HepG2 (cell line): ENCODE measurements around the gene ITGA7. TPM values are rescaled to one million over a fixed set of nuclear protein-coding genes. Genes with fewer than 3 reads are reported as not detected.
A peak's percentile ranks its signal among the peaks of the same experiment; 100 is the strongest.

Experiments
- IRX3 ChIP-seq: sonication (generic); formaldehyde crosslinking; IDR thresholded peaks from 2 replicates; pipeline ENCODE4 v1.8.1; 2023; ENCODE audit warnings: mild to moderate bottlenecking, low read depth, missing genetic modification reagents, borderline replicate concordance
- LCORL ChIP-seq, 2 experiments: fragments of 450-650 bp in 1 of 2; sonication (generic) in 1 of 2; formaldehyde crosslinking in 1 of 2; IDR thresholded peaks; 2 replicates each; pipeline versions ENCODE4 v1.5.0 to v1.6.1; 2017 to 2020; ENCODE audit warnings: antibody characterized with exemption in 1 of 2, missing genetic modification reagents in 1 of 2
- MATR3 ChIP-seq: sonication (generic); formaldehyde crosslinking; IDR thresholded peaks from 2 replicates; pipeline ENCODE4 v1.4.0; 2020; ENCODE audit warnings: missing genetic modification reagents
- PCBP2 ChIP-seq: fragments of 200-400 bp; formaldehyde crosslinking; optimal IDR thresholded peaks from 2 replicates; pipeline ENCODE3; 2018; ENCODE audit warnings: low read length, low read depth; ENCODE audit not compliant: poor library complexity, severe bottlenecking
- PHF21A ChIP-seq: sonication (generic); formaldehyde crosslinking; IDR thresholded peaks from 2 replicates; pipeline ENCODE4 v1.5.0; 2020; ENCODE audit warnings: mild to moderate bottlenecking, missing genetic modification reagents
- YEATS2 ChIP-seq: sonication (generic); formaldehyde crosslinking; IDR thresholded peaks from 2 replicates; pipeline ENCODE4 v1.4.0; 2020; ENCODE audit warnings: missing genetic modification reagents, borderline replicate concordance
- ZKSCAN8 ChIP-seq: IDR thresholded peaks from 2 replicates; pipeline ENCODE4 v1.6.1; 2016; ENCODE audit warnings: borderline replicate concordance, missing genetic modification reagents, missing compliant biosample characterization
- ZNF207 ChIP-seq: fragments of 450-650 bp; IDR thresholded peaks from 2 replicates; pipeline ENCODE4 v1.6.1; 2016; ENCODE audit warnings: antibody characterized with exemption, borderline replicate concordance
- ZNF367 ChIP-seq: sonication (generic); formaldehyde crosslinking; IDR thresholded peaks from 2 replicates; pipeline ENCODE4 v1.4.0; 2020; ENCODE audit warnings: missing genetic modification reagents, borderline replicate concordance
- ZNF451 ChIP-seq: sonication (generic); formaldehyde crosslinking; IDR thresholded peaks from 2 replicates; pipeline ENCODE4 v1.5.0; 2020; ENCODE audit warnings: mild to moderate bottlenecking, missing genetic modification reagents
- ZNF550 ChIP-seq: sonication (generic); formaldehyde crosslinking; IDR thresholded peaks from 2 replicates; pipeline ENCODE4 v1.4.0; 2020; ENCODE audit warnings: mild to moderate bottlenecking, missing genetic modification reagents, borderline replicate concordance
- ZNF737 ChIP-seq: sonication (generic); formaldehyde crosslinking; IDR thresholded peaks from 2 replicates; pipeline ENCODE4 v1.5.0; 2020; ENCODE audit warnings: missing genetic modification reagents, mild to moderate bottlenecking, borderline replicate concordance
- polyA plus RNA-seq, 8 experiments: library from polyadenylated mRNA; depleted of rRNA in 3 of 8; stranded (reverse) in 7 of 8; unstranded in 1 of 8; fragments of >200 nt; fragmentation: Illumina TruSeq in 4 of 8; extraction: Trizol in 4 of 8; gene quantifications; 2 replicates each; pipeline versions ENCODE4 v1.2.1 to v1.2.3, GENCODE V29; 2011 to 2016; ENCODE audit warnings: low read depth in 4 of 8, missing spikeins in 1 of 8, mixed read lengths in 1 of 8; ENCODE audit not compliant: insufficient read depth in 1 of 8
- total RNA-seq, 5 experiments: library from RNA; depleted of rRNA; stranded (reverse); fragments of >200 nt; fragmentation: Illumina TruSeq; extraction: Trizol; gene quantifications; 2 replicates each; pipeline ENCODE4 v1.2.3, GENCODE V29; 2016; ENCODE audit warnings: low read depth in 1 of 5
- TF ChIP-seq, protein P1 (sequence below): sonication (generic); formaldehyde crosslinking; IDR thresholded peaks from 2 replicates; pipeline ENCODE4 v1.4.0; 2020; ENCODE audit warnings: mild to moderate bottlenecking, missing genetic modification reagents
- TF ChIP-seq, protein P2 (sequence below): sonication (generic); formaldehyde crosslinking; IDR thresholded peaks from 2 replicates; pipeline ENCODE4 v1.8.1; 2023; ENCODE audit warnings: mild to moderate bottlenecking, missing genetic modification reagents
- TF ChIP-seq, protein P3 (sequence below): sonication (generic); formaldehyde crosslinking; IDR thresholded peaks from 2 replicates; pipeline ENCODE4 v1.4.0; 2020; ENCODE audit warnings: low read depth, missing genetic modification reagents
- TF ChIP-seq, protein P4 (sequence below): sonication (generic); formaldehyde crosslinking; IDR thresholded peaks from 2 replicates; pipeline ENCODE4 v1.9.0; 2021; ENCODE audit warnings: missing genetic modification reagents, mild to moderate bottlenecking, borderline replicate concordance
- TF ChIP-seq, protein P5 (sequence below): sonication (generic); formaldehyde crosslinking; IDR thresholded peaks from 2 replicates; pipeline ENCODE4 v1.5.0; 2020; ENCODE audit warnings: missing genetic modification reagents

ITGA7 gene
- total and polyA plus RNA-seq, 2 of the 13 experiments (the other 11 are each of a cell fraction or from before 2014, with no cell fraction given): 0.65 to 0.75 TPM

DNA sequence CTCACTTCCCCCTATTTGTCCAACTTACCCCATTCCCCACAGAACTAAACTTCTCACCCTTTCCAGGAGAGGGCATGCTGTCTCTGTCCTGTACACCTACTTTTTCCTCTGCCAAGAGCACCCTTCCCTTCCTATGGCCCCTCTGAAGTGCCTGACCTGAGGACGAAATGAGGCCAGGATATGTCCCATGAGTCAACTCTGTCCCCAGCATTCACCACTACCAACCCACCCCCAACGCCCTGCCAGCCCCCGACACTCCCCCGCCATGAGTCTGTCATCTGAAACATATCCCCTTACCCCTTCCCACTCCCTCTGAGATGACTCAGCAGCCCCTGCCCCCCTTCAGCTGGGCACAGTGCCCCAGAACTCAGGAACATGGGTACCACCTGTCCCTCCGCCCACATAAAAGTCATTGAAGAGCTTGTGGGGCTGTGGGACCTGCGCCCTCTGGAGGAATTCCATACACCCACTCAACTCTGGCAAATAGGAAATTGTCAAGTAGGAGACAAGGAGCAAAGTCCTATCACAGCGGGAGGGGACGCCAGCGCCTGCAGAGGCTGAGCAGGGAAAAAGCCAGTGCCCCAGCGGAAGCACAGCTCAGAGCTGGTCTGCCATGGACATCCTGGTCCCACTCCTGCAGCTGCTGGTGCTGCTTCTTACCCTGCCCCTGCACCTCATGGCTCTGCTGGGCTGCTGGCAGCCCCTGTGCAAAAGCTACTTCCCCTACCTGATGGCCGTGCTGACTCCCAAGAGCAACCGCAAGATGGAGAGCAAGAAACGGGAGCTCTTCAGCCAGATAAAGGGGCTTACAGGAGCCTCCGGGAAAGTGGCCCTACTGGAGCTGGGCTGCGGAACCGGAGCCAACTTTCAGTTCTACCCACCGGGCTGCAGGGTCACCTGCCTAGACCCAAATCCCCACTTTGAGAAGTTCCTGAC is 26.3 kb downstream of the ITGA7 start (continued):
- TF ChIP-seq, protein P1, sequence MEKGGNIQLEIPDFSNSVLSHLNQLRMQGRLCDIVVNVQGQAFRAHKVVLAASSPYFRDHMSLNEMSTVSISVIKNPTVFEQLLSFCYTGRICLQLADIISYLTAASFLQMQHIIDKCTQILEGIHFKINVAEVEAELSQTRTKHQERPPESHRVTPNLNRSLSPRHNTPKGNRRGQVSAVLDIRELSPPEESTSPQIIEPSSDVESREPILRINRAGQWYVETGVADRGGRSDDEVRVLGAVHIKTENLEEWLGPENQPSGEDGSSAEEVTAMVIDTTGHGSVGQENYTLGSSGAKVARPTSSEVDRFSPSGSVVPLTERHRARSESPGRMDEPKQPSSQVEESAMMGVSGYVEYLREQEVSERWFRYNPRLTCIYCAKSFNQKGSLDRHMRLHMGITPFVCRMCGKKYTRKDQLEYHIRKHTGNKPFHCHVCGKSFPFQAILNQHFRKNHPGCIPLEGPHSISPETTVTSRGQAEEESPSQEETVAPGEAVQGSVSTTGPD: no peak
- TF ChIP-seq IRX3 (CRISPR knock-in tag) (no peak), YEATS2 (CRISPR knock-in tag) (no peak), ZNF737 (CRISPR knock-in tag) (peak; percentile 83; the same call in 1 of the 2 replicates), ZNF367 (CRISPR knock-in tag) (no peak), ZNF550 (CRISPR knock-in tag) (no peak), MATR3 (CRISPR knock-in tag) (no peak), ZNF207 (no peak), LCORL (IDR thresholded peaks at IDR 0.05) (no peak), LCORL (CRISPR knock-in tag; IDR thresholded peaks at IDR 0.05) (peak; percentile 90), PHF21A (CRISPR knock-in tag) (peak; percentile 95), ZKSCAN8 (0 out of 2 replicates have a peak, but pooled peaks have one; percentile 50), ZNF451 (CRISPR knock-in tag) (no peak), PCBP2 (no peak)
- TF ChIP-seq, protein P2, sequence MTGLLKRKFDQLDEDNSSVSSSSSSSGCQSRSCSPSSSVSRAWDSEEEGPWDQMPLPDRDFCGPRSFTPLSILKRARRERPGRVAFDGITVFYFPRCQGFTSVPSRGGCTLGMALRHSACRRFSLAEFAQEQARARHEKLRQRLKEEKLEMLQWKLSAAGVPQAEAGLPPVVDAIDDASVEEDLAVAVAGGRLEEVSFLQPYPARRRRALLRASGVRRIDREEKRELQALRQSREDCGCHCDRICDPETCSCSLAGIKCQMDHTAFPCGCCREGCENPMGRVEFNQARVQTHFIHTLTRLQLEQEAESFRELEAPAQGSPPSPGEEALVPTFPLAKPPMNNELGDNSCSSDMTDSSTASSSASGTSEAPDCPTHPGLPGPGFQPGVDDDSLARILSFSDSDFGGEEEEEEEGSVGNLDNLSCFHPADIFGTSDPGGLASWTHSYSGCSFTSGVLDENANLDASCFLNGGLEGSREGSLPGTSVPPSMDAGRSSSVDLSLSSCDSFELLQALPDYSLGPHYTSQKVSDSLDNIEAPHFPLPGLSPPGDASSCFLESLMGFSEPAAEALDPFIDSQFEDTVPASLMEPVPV (CRISPR knock-in tag): no peak
- TF ChIP-seq, protein P3, sequence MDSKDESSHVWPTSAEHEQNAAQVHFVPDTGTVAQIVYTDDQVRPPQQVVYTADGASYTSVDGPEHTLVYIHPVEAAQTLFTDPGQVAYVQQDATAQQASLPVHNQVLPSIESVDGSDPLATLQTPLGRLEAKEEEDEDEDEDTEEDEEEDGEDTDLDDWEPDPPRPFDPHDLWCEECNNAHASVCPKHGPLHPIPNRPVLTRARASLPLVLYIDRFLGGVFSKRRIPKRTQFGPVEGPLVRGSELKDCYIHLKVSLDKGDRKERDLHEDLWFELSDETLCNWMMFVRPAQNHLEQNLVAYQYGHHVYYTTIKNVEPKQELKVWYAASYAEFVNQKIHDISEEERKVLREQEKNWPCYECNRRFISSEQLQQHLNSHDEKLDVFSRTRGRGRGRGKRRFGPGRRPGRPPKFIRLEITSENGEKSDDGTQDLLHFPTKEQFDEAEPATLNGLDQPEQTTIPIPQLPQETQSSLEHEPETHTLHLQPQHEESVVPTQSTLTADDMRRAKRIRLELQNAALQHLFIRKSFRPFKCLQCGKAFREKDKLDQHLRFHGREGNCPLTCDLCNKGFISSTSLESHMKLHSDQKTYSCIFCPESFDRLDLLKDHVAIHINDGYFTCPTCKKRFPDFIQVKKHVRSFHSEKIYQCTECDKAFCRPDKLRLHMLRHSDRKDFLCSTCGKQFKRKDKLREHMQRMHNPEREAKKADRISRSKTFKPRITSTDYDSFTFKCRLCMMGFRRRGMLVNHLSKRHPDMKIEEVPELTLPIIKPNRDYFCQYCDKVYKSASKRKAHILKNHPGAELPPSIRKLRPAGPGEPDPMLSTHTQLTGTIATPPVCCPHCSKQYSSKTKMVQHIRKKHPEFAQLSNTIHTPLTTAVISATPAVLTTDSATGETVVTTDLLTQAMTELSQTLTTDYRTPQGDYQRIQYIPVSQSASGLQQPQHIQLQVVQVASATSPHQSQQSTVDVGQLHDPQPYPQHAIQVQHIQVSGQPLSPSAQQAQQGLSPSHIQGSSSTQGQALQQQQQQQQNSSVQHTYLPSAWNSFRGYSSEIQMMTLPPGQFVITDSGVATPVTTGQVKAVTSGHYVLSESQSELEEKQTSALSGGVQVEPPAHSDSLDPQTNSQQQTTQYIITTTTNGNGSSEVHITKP (CRISPR knock-in tag): peak; percentile 67; the same call in 1 of the 2 replicates
- TF ChIP-seq, protein P4, sequence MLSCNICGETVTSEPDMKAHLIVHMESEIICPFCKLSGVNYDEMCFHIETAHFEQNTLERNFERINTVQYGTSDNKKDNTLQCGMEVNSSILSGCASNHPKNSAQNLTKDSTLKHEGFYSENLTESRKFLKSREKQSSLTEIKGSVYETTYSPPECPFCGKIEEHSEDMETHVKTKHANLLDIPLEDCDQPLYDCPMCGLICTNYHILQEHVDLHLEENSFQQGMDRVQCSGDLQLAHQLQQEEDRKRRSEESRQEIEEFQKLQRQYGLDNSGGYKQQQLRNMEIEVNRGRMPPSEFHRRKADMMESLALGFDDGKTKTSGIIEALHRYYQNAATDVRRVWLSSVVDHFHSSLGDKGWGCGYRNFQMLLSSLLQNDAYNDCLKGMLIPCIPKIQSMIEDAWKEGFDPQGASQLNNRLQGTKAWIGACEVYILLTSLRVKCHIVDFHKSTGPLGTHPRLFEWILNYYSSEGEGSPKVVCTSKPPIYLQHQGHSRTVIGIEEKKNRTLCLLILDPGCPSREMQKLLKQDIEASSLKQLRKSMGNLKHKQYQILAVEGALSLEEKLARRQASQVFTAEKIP: no peak
- TF ChIP-seq, protein P5, sequence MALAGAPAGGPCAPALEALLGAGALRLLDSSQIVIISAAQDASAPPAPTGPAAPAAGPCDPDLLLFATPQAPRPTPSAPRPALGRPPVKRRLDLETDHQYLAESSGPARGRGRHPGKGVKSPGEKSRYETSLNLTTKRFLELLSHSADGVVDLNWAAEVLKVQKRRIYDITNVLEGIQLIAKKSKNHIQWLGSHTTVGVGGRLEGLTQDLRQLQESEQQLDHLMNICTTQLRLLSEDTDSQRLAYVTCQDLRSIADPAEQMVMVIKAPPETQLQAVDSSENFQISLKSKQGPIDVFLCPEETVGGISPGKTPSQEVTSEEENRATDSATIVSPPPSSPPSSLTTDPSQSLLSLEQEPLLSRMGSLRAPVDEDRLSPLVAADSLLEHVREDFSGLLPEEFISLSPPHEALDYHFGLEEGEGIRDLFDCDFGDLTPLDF (CRISPR knock-in tag): no peak
